CD4-positive, alpha-beta T cell (primary cell): ENCODE data around the gene HDAC4. TPM values are rescaled to one million over a fixed set of nuclear protein-coding genes. Genes with fewer than 3 reads are reported as not detected.
"Not testable (repeated sequence)": the region's sequence is repeated elsewhere in the genome, so short reads cannot be mapped to it uniquely, and the experiment has no call there.

Experiments
- ATAC-seq: fragments of 200-7000 bp; cut with Tn5 transposase; one replicate; pipeline ENCODE4 v1.10.0; 2022; ENCODE audit warnings: mild to moderate bottlenecking; ENCODE audit not compliant: poor library complexity
- CTCF ChIA-PET: fragments of 350-600 bp; sonication (Branson Sonifier 250); formaldehyde crosslinking; loops from one replicate; lab custom pipeline; 2021; ENCODE audit warnings: antibody characterized with exemption, inconsistent platforms; lab: Charles Lee
- POLR2A ChIA-PET: fragments of 350-600 bp; sonication (Branson Sonifier 250); formaldehyde crosslinking; loops from one replicate; lab custom pipeline; 2021; ENCODE audit warnings: antibody characterized with exemption, inconsistent platforms; lab: Charles Lee
- DNase-seq, 14 experiments: peaks; one replicate each; pipeline ENCODE4 v3.0.0-alpha.2; 2013 to 2020; ENCODE audit warnings: mixed read lengths in 2 of 14
- H3K27ac ChIP-seq, 2 donors: one replicate each; pipeline versions ENCODE4 v1.5.1 to v1.7.0; 2013; ENCODE audit warnings: low read length in 2 of 2, low read depth in 1 of 2, mild to moderate bottlenecking in 1 of 2
- H3K27me3 ChIP-seq, 2 experiments: 1 replicate in 1 of 2; 2 replicates in 1 of 2; pipeline versions ENCODE4 v1.6.1 to v1.7.0; 2013; ENCODE audit warnings: low read length in 2 of 2, control low read depth in 1 of 2, mild to moderate bottlenecking in 1 of 2, moderate library complexity in 1 of 2; ENCODE audit not compliant: insufficient read depth in 2 of 2, control insufficient read depth in 1 of 2
- H3K36me3 ChIP-seq: one replicate; pipeline ENCODE4 v1.6.1; 2013; ENCODE audit warnings: low read length, control low read depth; ENCODE audit not compliant: insufficient read depth
- H3K4me1 ChIP-seq: one replicate; pipeline ENCODE4 v1.6.1; 2013; ENCODE audit warnings: low read length, control low read depth; ENCODE audit not compliant: insufficient read depth
- H3K4me3 ChIP-seq: one replicate; pipeline ENCODE4 v1.5.1; 2013; ENCODE audit warnings: mild to moderate bottlenecking, low read length, moderate library complexity
- H3K9me3 ChIP-seq, 2 experiments: 1 replicate in 1 of 2; 2 replicates in 1 of 2; pipeline versions ENCODE4 v1.6.1 to v1.7.0; 2013; ENCODE audit warnings: low read length in 2 of 2, mild to moderate bottlenecking in 2 of 2, control low read depth in 1 of 2, moderate library complexity in 1 of 2; ENCODE audit not compliant: control insufficient read depth in 1 of 2, insufficient read depth in 1 of 2
- H3K27ac Mint-ChIP-seq: one replicate; pipeline ENCODE4 v1.8.0; 2020; ENCODE audit warnings: mixed read lengths
- H3K27me3 Mint-ChIP-seq: one replicate; pipeline ENCODE4 v1.8.0; 2021; ENCODE audit warnings: mixed read lengths
- H3K36me3 Mint-ChIP-seq: one replicate; pipeline ENCODE4 v1.8.0; 2021; ENCODE audit warnings: low read depth, mixed read lengths
- H3K4me1 Mint-ChIP-seq: one replicate; pipeline ENCODE4 v1.8.0; 2021; ENCODE audit warnings: low read depth, mixed read lengths
- H3K4me3 Mint-ChIP-seq: one replicate; pipeline ENCODE4 v1.8.0; 2020; ENCODE audit warnings: mild to moderate bottlenecking, mixed read lengths
- H3K9me3 Mint-ChIP-seq: one replicate; pipeline ENCODE4 v1.8.0; 2020; ENCODE audit warnings: mixed read lengths
- CTCF ChIP-seq: fragments of 200-600 bp; IDR thresholded peaks from one replicate; pipeline ENCODE4 v1.8.0; 2022; ENCODE audit warnings: antibody characterized with exemption, mild to moderate bottlenecking
- intact Hi-C, 2 experiments: fragments of 100-400 bp; cut with DNase I in 1 of 2; cut with micrococcal nuclease in 1 of 2; formaldehyde crosslinking; loops; one replicate each; pipeline versions ENCODE4 v1.15.1 to v1.9.0; 2023 to 2025; cut with DNase I, micrococcal nuclease
- total RNA-seq, 174 experiments: library from RNA in 2 of 174; stranded (reverse) in 2 of 174; gene quantifications; one replicate each; pipeline ENCODE4 v1.2.3 and lab custom pipeline; 2021 to 2026

Gene HDAC4
- total RNA-seq, 2 experiments from 2014 or later: 45.3 to 49.2 TPM

GRCh38 chr2:239072786-239073185, 328.0 kb downstream of the HDAC4 start:
- Mint-ChIP-seq H3K27ac (no peak overlapping the region), H3K36me3 (peaks cover 77% of the 10 kb centered on the region), H3K4me1 (no peaks in the 10 kb centered on the region), H3K4me3 (no peak overlapping the region), H3K9me3 (no peaks in the 10 kb centered on the region), H3K27me3 (no peaks in the 10 kb centered on the region)
- DNase-seq: no peak
- no peak overlapping the region for H3K27ac ChIP-seq
- ChIA-PET POLR2A (no interaction called here), CTCF (no interaction called here)
- intact Hi-C loops: no loop called here
- H3K4me3 ChIP-seq: no peak overlapping the region
- no peak for TF ChIP-seq CTCF
- peaks cover 46% of the 10 kb centered on the region for H3K36me3 ChIP-seq
- no peaks in the 10 kb centered on the region for H3K27me3 ChIP-seq
- H3K4me1 ChIP-seq: no peaks in the 10 kb centered on the region
- no peaks in the 10 kb centered on the region for H3K9me3 ChIP-seq
- no peak for ATAC-seq

- peaks cover 51% of the 10 kb centered on the region for H3K36me3 ChIP-seq
- ChIA-PET POLR2A (no interaction called here), CTCF (no interaction called here)
- H3K4me3 ChIP-seq: no peak overlapping the region
- no peaks in the 10 kb centered on the region for H3K27me3 ChIP-seq
- intact Hi-C loops: no loop called here
- Mint-ChIP-seq H3K36me3 (peaks cover 75% of the 10 kb centered on the region), H3K27ac (no peak overlapping the region), H3K27me3 (no peaks in the 10 kb centered on the region), H3K9me3 (no peaks in the 10 kb centered on the region), H3K4me1 (no peaks in the 10 kb centered on the region), H3K4me3 (no peak overlapping the region)
- DNase-seq (no peak), ATAC-seq (no peak)
- no peaks in the 10 kb centered on the region for H3K4me1 ChIP-seq
- TF ChIP-seq CTCF: no peak
- H3K9me3 ChIP-seq: no peaks in the 10 kb centered on the region
- H3K27ac ChIP-seq: no peak overlapping the region
Observed at GRCh38 chr2:239070466-239070865, 330.4 kb downstream of the HDAC4 start.

- intact Hi-C loops, CTCF ChIA-PET, H3K4me3 ChIP-seq, H3K4me1 Mint-ChIP-seq, POLR2A ChIA-PET, H3K9me3 ChIP-seq, H3K4me1 ChIP-seq, ATAC-seq, H3K27me3 ChIP-seq, H3K27me3 Mint-ChIP-seq, H3K4me3 Mint-ChIP-seq, H3K9me3 Mint-ChIP-seq, H3K27ac ChIP-seq, DNase-seq, H3K27ac Mint-ChIP-seq: not testable (repeated sequence)
- peaks cover 56% of the 10 kb centered on the region for H3K36me3 ChIP-seq
- H3K36me3 Mint-ChIP-seq: peaks cover 76% of the 10 kb centered on the region
Observed at GRCh38 chr2:239069362-239070333, 331.2 kb downstream of the HDAC4 start.
